GM21528 (cell line): ENCODE results near the gene LGR4.
A peak's percentile ranks its signal among the peaks of the same experiment; 100 is the strongest.

ENCODE experiments used
- ATAC-seq: cut with Tn5 transposase; IDR thresholded peaks from one replicate; pipeline ENCODE4 v1.9.1; 2021; ENCODE audit warnings: mild to moderate bottlenecking, moderate library complexity; ENCODE audit not compliant: unreplicated experiment, low FRiP score

LGR4 gene

DNA sequence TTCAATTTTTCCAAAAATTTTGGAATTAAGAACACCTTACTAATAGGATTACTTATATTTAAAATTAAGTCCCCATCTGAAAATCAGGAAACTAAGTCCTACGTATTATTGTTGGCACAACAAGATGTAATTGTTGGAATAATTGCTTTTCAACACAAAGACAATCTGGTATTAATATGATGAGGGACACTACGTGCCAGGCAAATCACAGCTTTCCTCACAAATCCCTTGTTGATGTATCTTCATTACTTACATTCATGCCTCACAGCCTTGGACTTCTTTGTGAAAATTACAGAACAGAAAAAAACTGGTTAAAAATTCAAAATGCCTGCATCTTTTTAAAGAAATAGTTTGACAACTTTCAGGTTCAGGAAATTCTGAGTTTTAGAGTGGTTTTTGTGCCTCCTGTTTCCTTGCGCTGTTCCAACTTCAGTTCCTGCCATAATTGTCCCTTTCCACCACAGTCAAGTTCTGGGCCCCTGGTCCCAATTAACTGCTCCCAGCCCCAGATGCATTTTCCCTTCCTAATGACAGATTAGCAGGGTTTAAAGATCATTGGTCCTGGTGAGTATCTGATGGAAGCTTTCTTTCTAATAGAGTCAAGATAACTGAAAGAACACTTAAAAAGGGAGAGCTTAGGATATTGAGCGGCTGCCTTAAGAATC is 86.3 kb downstream of the LGR4 start:
- ATAC-seq: no peak

DNA sequence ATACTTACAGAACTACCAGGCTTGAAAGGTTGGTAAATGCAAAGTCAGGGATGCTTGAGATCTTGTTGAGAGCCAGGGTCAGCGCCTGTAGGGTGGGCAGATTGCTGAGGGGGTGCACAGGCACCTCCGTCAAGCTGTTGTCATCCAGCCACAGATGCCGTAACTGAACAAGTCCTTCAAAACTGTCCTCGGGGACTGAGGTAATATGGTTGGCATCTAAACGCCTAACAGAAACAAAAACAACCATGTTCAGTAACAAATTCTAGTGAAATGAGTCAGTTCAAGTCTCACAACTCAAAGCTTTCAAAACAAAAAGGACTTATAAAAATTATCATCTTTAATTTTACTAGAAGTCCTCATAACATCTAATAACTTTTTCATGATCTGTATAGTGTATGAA is 87.3 kb downstream of the LGR4 start:
- ATAC-seq: no peak

DNA sequence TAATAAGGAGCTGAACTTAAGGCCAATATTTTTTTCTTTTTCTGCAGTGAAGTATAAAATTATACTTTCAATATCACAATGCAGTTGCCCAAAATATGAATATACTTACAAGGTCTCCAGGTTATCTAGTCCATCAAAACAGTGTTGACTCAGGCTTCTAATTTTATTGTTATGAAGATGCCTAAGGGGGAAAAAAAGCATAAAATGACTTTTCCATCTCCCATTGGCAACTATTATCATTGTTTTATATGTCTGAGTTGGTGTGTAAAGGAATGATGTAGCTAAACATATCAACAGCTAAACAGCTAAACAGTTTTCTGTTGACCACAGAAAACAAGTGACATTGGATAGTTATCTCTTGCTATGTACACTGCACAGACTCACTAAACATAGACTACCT is 88.4 kb downstream of the LGR4 start:
- no peak for ATAC-seq

DNA sequence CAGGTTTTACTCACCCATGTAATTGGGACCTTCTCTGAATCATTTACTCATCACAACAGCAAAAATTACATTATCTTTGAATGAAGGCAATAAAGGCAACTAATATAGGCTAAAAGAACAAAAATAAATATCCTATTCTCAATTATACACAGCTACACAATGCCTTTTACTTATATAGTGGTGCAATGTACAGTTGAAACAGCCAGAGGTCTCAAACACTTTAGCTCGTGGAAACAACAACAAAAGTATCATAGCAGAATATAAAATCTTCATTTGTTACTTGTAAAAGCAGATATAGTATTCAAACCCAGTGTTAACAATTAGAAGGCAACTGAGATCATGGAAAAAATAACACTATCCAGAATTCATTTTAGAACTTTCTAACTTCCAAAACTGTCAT is 88.9 kb downstream of the LGR4 start:
- ATAC-seq: no peak

DNA sequence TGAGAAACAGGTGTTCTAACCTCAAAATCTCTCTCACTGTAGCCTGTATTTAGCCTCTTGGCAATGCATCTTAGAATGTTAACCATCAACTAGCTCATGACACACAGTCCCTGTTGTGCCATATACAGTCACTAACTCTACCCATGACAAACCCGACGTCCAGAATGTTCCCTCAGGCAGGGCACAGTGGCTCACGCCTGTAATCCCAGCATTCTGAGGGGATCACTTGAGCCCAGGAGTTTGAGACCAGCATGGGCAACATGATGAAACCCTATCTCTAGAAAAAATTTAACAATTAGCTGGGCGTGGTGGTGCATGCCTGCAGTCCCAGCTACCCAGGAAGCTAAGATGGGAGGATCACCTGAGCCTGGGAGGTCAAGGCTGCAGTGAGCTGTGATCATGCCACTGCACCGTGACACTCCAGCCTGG is 91.3 kb downstream of the LGR4 start:
- ATAC-seq: no peak

DNA sequence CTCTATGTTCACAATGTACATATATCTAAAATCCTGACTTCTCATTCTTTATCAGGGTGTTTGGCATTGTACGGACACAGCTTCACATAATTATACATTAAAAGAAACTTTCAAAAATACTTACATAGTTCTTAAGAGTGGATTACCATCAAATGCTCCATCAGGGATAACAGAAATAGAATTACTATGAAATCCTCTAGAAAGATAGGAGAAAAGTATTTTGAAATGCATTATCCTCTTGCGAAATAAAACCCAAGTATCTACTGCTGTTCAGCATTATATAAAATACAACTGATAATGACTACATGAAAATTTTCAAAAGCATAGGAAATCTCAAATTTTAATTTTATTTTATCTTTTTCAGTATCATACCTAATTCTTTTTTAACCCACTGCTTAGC is 91.8 kb downstream of the LGR4 start:
- no peak for ATAC-seq

DNA sequence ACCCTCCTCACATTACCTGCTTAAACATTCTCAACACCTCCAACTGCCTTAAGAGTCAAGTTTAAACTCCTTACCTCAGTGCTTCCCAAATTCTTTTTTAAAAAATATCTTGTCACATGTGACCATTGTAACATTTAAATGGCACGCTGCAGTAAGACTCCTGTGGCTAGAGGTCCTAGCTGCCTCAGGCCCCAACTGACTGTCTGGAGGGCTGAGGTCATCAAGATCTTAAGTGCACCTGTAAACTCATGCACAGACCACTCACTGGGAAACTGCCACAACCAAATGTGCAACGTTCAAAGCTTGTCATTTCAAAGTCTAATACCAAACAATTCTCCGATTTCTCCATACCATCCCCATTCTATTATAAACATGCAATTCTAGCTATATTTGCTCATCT is 93.1 kb downstream of the LGR4 start:
- no peak for ATAC-seq

DNA sequence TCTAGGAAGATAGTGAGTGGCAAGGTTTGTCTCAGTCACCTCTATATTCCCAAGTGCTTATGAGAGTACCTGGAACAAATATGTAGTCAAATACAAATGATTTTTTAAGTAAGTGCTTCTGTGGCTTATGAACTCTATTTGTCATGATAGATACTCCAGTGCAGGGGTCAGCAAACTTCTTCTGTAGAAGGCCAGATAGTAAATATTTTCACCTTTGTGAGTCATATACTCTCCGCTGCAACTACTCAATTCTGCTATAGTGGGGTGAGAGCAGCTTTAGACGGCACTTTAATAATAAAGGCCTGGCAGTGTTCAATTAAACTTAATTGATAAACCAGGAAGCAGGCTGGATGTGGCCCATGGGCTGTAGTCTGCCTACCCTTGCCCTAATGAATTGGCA is 97.2 kb downstream of the LGR4 start:
- ATAC-seq: no peak

DNA sequence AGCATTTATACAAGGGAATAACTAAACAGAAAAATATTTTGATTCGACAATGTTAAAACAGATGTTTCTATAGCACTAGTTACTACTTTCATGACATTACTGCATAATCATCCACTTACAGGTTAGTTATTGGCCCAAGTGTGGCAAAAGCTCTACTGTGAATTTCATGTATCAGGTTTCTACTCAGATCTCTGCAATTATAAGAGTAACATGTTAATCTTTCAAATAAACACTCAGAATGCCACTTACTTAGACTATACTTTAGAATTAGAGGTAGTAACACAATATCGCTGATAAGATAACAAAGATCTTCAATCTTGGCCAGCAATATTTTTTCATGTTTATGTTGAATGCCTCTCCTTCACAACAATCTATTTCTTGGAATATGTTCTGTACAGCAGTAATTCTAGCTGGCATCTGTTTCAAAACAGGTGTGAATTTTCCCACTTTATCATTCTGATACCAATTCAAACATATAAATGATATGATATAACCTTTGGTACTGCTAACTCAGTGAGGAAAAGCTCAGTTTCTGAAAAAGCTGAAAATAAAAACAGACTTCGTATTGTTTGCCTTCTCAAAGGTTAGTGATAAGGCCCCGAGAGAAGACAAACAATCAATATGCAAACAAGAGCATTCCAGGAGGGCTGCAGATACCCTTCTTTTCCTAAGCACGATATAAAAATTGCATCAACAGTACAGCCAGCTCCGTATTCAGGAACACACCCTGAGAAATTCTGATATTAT is 98.6 kb downstream of the LGR4 start:
- no peak for ATAC-seq

DNA sequence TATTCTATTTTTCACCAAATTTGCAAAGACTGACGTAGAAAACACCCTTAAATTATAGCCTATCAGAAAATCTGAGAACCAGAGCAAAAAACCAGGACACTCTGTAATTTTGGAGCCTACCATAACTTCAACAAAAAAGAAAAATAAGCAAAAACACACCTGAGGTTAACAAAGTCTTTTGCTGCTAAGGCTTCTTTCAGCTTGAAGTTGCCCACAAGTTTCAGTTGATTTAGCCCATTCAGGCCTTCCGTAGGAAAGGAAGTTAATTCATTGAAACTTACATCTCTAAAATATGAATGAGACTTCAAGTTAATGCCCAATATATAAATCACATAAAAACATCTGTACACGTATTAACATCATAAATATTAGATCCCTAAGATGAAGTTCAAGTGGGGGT is 99.2 kb downstream of the LGR4 start:
- ATAC-seq: no peak

DNA sequence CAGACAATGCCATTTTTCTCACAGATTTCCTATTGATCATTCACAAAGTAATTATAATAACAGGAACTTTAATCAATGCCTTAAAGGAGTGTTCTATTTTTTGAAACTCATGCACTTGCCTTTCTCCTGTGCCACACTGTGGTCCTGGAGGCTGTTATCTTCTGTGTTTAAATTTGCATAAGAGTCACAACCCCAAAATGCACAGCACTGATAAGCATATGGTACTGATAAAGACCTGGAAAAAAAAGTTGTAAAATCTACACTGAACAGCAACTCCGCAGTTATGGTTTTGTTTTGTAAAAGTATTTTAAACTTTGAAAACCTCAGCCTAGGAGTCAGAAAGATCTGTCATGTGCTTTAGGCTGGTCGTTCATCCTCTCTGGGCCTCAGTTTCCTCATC is 100.4 kb downstream of the LGR4 start:
- no peak for ATAC-seq

DNA sequence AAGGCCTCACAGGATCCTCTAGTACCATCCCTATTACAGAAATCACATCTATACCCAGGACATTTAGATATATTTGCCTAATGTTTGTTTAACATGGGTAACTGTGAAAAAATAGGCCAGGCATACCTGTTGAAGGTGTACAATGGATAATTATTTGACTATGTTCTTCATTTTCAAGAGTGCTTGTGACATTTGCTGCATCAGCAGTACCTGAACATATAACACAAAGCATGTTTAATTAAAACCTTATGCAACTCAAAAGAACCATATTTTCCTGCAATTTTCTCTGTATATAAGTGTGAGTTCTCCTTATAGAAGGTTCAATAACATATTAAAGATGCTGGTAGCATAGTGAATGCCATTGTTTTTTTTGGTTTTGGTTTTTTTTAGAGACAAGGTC is 101.1 kb downstream of the LGR4 start:
- no peak for ATAC-seq

DNA sequence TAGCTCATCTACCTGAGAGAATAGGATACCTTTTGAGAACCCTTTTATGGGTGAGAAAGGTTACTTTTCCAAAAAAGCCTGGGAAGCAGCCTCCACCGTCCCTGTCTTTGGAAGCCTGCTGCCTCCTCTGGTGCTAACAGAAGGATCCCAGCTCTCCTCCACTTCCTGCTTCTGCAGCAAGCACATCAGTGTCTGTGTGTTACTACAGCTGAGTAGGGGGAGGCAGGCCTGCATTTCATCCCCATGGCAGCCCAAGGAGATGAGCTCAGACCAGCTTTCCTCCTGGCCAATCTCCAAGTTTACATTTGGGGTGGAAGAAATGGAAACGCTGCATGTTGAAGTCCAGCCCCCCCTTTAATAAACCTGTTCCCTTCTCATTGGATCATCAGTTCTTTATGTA is 102.2 kb downstream of the LGR4 start:
- no peak for ATAC-seq

DNA sequence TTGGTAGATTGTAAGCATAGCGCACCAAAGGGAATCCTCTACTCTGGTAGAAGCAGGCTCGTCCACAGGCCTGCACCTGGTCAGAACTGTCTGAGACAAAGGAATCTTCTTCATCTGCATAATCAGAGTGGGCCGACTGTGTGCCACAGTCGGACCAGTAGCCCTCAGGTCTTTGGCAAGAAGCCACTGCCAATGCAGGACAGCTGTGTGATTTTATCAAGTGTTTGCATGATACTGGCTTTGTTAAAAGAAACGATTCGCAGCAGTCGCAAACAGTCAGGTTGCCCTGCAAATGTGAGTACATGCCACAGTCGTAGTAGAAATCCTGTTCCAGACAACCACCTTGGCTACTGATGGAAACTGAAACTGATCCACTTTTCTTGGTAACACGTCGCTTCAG is 104.7 kb downstream of the LGR4 start:
- ATAC-seq: no peak

DNA sequence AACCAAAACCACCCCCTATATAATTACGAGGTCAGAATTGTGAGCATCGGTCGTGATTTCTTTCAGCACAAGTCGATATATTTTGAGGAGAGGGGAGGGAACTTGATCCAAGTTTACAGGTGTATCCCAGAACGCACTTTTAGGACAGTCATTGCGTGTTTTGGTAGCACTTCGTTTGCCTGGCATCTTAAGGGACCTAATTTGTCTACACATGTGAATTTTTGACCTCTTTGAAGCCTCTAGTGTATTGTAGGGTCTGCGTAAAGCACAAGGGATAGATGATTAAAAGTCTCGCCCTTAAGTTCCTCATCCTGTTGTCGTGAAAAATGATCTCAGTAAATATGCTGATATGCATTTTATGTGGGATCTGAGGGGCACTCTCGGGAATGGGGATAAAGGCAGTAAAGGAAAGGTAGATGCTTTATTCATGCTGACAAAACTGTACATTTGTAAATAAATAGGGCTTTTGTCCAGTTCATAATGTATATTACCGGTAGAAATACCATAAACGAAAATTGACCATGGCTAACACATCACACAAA is 108.9 kb downstream of the LGR4 start:
- ATAC-seq: no peak

DNA sequence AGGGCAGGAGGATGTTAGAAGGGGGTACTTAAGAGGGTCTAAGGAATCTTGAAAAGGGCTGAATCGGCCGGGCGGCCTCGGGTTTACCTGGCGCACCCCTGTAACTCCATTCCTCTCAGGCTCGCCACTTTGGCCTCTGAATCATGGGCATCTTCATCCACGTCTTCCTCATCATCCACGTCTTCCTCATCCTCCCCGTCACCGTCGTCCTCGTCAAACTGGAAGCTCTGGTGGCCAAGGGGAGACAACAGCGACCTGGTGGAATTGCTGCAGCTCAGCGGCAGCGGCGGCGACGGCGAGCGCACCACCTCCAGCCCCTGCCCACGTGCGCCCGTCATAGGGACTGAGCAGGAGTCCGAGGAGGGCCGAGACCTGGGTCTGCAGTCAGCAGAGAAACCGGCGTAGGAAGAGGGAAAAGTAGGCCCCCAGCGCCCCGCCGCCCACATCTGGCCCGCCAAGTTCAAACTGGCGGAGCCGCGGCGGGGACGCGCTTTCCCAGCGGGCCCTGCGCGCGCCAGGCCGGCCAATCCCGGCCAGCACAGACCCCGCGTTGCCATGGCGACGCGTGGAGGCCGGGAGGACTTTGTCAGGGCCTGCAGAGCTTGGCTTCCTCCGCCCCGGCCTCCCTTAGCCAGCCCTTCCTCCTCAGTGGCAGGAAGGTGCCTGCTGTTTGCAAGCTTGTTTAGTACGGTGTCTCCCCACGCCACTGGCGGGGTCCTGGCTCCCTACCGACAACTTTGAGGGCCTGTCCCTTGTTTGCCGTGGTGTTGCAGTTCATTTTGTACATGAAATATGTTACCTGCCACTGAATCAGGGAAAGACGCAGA is 109.6 kb downstream of the LGR4 start, which contains the start of gene CCDC34:
CCDC34 (minus strand) TSS at position 467 of the 827 bp plus-strand sequence; CDS start at position 446, 21 bp downstream.
- peak; percentile 99 for ATAC-seq

DNA sequence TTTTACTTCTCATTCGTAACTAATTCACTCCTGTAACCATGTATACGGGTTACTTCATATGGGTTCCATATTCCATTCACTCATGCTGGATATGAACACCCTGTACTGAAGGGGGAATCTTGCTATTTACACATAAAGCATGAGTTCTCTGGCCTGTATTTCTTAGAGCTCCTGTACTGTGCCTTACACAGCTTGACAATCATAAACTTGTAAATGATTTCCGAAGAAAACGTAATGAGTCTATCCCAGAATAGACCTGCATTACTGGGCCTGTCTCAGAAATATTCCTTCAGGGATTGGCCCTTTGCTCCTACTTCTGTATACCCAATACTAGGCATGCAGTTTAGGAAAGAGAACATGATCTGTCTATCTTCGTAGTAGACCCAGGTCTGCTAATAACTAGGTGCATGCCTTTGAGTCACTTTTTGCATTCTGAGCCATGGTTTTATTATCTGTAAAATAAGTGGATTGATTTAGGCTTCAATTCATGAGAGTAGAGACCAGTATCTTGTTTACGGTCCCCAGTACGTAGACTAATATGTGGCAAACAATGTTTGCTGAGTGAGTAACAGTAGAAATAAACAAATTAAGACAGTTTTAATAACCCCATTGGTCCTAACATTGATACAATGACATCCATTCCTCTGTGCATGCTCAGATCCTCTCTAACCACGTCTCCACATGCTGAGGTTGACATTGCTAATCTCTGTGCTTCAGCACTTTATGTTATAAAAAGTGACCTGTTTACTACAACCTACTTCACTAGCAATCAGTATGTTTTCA is 110.8 kb downstream of the LGR4 start:
- no peak for ATAC-seq

DNA sequence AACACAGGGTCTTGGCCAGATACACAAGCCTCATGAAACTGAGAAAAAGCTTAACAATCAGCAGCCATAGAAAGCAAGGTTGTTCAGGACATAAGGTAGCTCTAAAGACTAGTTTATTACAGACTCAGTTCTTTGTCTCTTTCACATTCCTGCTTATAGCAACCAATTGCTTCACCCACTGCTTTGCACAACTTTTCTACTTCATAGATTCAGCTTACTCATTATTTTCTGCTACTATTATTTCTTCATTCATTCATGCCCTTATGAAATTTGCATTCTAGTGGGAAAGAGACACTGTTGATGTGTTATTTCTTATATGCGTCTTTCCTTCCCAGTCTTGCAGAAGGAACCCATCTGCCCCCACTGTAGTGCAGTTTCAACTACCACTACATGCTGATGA is 114.3 kb downstream of the LGR4 start:
- ATAC-seq: no peak

DNA sequence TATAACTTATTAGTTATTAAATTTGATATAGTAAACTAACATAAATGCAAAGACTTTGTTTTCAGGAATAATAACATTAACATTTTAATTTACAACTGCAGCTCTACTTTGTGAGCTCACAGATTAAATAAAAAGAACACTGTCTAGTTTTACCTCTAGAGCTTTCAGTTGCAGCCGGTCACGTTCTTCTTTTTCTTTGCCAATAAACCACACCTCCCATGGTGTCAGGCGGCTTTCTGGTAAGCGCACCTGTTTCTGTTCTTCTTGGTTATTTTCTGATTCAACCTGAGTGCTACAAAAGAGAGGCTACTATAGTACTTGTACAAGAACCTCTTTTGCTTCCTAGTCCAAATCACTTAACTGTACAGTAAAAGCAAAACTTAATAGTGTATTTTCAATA is 115.3 kb downstream of the LGR4 start:
- no peak for ATAC-seq

DNA sequence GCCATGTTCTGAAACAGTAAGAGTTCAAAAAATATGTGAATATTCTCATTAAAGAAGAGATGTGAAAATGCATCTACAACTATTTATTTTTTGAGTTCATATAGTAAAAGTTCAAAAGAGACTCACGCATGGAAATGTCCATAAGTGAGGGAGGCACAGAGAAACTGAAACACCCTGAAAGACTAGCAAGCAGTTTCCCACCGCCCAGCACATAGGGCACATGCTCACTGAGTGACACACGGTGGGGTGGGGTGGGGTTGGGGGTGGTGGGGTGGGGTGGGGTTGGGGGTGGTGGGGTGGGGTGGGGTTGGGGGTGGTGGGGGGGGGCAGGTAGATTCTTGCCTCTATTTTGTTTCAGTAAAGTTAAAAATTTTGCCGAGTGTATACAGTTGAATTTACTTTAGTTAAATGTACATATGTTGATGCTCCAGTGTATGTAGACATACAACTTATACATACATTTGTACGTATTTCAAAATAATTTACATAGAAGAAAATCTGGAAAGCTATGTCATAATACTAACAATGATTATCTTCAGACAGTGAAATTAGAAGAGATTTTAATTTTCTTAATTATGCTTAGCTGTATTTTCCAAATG is 115.9 kb downstream of the LGR4 start:
- ATAC-seq: no peak
